DMS53 (cell line): ENCODE results near the gene CMTM2.
"Not testable (repeated sequence)": the region's sequence is repeated elsewhere in the genome, so short reads cannot be mapped to it uniquely, and the experiment has no call there.

ENCODE experiments used
- DNase-seq: peaks from one replicate; lab custom pipeline; 2025; lab: John Stamatoyannopoulos, UW

CMTM2 gene

GRCh38 chr16:66581246-66581952 lies 2.1 kb downstream of the CMTM2 start:
- no peak for DNase-seq

GRCh38 chr16:66585481-66586239 lies 6.4 kb downstream of the CMTM2 start:
- no peak for DNase-seq

DNA sequence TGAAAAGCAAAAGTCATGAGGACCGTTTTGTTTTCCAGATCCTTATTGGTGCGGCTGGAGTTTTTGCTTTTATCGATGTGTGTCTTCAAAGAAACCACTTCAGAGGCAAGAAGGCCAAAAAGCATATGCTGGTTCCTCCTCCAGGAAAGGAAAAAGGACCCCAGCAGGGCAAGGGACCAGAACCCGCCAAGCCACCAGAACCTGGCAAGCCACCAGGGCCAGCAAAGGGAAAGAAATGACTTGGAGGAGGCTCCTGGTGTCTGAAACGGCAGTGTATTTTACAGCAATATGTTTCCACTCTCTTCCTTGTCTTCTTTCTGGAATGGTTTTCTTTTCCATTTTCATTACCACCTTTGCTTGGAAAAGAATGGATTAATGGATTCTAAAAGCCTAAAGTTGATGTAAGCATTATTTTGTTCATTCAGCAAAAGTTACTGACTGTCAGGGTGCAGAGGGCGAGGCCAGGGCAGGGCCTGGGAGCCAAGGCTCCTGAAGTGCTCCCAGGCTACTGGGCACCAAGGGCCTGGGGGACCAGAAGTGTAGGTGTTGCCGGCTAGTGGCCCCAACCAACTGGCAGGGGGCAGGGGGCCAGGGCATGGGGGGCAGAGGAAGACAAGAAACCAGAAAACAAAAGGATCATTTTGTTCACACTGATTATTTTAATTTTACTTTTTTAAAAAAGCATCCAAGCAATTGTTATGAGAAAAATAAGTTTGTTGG lies 8.8 kb downstream of the CMTM2 start:
- DNase-seq: no peak

GRCh38 chr16:66588981-66589713 lies 9.9 kb downstream of the CMTM2 start:
- peak; percentile 27 for DNase-seq

GRCh38 chr16:66590322-66590721 lies 11.1 kb downstream of the CMTM2 start:
- no peak for DNase-seq

DNA sequence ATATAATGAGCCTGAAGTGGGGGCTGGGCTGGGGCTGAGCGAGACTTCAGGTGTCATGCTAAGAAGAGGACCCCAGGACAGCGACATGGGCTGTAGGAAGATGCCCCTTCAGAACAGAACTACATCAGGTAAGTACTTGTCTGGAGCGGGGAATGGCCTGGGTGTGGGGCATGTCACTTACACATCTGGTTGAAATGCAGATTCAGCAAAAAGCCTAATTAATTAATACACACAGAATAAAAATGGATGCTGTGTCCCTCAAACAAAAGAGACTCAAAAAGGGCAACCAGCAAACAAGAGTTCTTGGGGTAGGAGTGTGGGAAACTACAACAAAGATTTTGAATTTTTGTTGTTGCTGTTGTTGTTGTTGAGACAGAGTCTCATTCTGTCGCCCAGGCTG lies 11.8 kb downstream of the CMTM2 start:
- no peak for DNase-seq

DNA sequence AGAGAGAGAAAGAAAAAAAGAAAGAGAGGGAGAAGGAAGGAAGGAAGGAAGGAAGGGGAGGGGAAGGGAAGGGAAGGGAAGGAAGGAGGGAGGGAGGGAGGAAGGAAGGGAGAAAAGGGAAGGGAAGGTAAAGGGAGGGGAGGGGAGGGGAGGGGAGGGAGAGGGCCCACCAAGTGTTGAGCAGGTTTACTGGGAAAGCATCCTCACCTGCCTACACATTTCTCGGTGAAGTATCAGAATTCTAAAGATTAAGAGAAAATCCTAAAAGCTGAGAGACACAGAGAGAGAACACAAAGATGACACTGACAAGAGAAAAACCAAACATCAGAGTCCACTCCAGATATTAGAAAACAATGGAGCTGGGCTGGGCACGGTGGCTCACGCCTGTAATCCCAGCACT lies 13.0 kb downstream of the CMTM2 start:
- DNase-seq: no peak

GRCh38 chr16:66592814-66593213 lies 13.6 kb downstream of the CMTM2 start:
- DNase-seq: no peak

DNA sequence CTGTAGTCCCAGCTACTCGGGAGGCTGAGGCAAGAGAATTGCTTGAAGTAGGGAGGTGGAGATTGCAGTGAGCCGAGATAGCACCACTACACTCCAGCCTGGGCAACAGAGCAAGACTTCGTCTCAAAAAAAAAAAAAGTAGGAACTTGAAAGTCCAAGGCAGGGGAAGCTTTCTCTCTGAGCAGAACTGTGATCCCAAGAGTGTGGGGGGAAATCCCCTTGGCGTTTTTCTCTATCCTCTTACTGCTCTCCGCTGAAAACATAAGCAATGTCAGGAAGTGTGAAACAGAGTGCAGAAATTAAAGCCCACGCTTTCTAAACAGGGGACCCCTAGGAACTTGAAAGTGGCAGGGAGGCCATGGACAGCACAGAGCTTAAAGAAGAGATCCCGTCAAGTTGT lies 15.5 kb downstream of the CMTM2 start:
- DNase-seq: no peak

DNA sequence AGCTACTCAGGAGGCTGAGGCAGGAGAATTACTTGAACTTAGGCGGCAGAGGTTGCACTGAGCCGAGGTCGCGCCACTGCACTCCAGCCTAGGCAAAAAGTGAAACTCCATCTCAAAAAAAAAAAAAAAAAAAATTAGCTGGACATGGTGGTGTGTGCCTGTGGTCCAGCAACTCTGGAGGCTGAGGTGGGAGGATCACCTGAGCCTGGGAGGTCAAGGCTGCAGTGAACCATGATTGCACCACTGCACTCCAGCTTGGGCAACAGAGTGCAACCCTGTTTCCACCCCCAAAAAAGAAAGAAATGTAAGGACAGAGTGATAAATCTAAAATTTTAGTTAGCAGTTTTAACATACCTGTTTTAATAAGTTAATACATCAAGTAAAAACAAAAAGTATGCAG lies 17.3 kb downstream of the CMTM2 start:
- not testable (repeated sequence) for DNase-seq

DNA sequence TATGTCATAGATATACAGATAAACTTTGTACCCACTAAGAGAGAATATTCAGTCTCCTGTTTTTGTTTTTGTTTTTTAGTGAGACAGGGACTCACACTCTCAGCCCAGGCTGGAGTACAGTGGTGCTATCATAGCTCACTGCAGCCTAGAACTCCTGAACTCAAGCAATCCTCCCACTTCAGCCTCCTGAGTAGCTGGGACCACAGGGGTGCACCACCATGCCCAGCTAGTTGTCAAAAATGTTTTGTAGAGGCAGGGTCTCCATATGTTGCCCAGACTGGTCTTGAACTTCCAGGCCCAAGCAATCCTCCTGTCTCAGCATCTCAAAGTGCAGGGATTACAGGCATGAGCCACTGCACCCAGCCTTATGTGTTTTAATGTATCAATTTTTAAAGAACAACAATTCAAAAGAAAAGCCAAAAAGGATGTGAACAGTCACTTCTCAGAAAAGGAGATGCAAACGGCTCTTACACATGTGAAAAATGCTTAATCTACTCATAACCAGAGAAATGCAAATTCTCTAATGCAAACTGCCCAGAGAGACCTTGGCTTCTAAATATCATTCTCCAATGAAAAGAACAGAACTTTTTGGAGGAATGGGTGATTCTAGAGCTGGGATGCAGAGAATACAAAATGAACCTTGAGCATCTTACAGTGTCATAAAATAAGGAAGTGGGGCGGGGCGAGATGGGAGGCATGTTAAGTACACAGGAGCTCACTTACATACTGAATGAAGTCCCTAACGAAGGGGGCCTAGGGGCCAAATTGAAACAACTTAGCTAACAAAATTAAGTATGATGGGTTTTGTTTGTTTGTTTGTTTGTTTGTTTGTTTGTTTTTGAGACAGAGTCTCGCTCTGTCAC lies 18.0 kb downstream of the CMTM2 start:
- no peak for DNase-seq

DNA sequence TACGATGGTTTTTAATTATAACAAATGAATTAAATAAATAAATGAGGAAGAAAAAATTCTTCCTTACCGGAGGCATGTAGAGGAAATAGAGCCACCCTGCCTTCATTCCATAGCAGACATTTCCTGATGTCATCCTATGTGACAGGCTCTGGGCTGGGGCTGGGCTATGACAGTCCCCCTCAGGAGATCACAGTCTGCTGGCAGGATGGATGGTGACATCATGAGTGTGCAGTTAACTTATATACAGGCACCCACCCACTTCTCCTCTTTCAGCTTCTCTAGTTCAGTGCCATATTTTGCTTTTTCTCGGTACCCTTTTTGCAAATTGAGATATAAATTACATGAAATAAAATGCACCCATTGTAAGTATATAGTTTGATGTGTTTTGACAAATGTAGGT lies 18.8 kb downstream of the CMTM2 start:
- DNase-seq: no peak

GRCh38 chr16:66599726-66600125 lies 20.5 kb downstream of the CMTM2 start:
- no peak for DNase-seq

DNA sequence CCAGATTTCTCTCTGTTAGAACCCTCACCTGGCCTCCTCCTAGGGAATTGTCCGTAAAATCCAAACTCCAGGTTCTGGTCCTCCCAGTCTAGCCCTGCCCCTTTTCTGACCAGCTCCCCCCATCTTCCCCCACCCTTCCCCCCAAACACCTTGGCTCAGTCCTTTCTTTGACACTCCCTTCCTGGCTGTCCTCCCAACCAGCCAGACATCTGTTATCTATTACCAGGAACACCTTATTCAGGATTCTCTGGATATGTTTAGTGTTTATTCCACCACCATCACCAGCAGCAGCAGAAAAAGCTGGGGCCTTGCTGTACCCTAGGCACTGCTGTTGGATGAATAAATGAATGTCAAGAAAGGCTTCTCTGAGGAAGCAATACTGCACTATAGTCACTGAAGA lies 21.2 kb downstream of the CMTM2 start:
- no peak for DNase-seq

GRCh38 chr16:66601471-66601870 lies 22.2 kb downstream of the CMTM2 start:
- DNase-seq: no peak

- no peak for DNase-seq
Observed at GRCh38 chr16:66603537-66604375, 24.5 kb downstream of the CMTM2 start.

DNA sequence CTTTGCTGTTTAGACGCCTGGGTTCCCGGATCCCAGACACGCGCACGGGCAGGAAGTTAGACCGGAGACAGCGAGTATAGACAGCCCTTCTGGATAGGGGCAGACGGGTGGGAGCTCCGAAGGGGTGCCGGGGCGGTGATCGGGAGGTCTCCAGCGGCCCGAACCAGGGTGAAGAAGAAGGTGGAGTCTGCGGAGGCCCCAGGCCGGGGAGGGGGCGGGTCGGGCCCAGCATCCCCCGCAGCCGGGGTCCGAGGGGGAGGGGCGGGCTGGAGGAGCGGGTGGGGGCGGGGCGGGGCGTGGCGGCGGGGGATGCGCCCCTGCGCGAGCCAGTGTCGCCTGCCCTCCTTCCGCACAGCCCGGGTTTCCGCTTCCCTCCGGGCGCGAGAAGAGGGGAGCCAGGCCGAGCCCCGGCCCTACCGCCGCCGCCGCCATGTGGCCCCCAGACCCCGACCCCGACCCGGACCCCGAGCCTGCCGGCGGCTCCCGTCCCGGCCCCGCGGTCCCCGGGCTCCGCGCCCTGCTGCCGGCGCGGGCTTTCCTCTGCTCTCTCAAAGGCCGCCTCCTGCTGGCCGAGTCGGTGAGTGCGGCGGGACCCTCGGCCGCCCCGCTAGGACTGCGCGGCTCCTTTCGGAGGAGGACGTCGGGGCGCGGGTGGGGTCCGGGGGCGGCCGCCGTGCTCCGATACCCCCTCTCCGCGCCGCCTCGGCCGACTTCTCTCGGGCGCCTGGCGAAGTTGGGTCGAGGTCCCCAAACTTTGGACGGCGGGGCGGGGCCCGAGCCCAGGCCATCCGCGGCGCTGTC lies 25.3 kb downstream of the CMTM2 start, which contains the start of gene CMTM3:
Gene CMTM3, plus strand, starts transcription at position 329 of the 801 bp plus-strand sequence. Its CDS starts 102 bp downstream, at position 431.
- no peak for DNase-seq

DNA sequence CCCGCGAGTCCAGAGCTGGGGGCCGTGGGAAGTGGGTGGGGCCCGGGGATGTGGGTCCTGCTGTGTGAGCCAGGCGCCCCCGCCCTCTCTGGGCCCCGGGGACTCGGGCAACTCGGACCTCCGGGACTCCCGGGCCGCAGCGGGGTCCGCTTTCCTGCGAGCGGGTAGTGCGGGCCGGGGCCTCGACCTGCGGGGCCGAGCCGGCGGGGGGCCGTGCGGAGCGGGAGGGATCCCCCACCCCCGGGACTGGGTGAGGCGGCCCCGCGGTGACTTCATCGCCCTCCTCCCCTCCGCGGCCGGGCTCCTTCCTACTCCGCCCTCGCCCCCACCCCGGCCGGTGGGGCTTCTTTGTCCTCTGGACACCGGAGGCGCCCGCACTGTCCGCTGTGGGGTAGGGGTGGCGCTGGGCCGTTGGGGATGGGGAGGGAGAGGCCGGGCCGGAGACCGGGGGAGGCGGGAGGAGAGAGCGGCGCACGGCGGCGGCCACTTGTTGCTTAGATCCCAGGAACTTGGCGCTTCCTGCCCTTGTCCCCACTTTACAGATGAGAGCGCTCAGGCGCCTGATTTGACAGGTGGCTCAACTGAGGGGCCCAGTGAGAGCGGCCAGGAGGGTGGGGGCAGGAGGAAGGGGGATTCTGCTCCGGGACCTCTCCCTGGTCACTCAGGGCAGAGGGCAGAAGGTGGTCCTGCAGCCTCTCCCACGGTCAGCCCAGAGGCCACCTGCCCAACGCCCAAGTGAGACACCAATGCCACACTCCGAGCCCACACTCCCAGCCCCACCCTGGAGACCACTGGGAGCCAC lies 26.1 kb downstream of the CMTM2 start:
- DNase-seq: no peak
